BLaER1 (cell line): ENCODE results near the gene SPTBN2.

ENCODE experiments used
- H3K27ac ChIP-seq: shearing (Covaris generic); formaldehyde crosslinking; 2 replicates; pipeline ENCODE4 v1.8.1; 2022
- H3K27me3 ChIP-seq: shearing (Covaris generic); formaldehyde crosslinking; 2 replicates; pipeline ENCODE4 v1.8.1; 2022
- H3K36me3 ChIP-seq: shearing (Covaris generic); formaldehyde crosslinking; 2 replicates; pipeline ENCODE4 v1.8.1; 2022
- H3K4me1 ChIP-seq: shearing (Covaris generic); formaldehyde crosslinking; 2 replicates; pipeline ENCODE4 v1.8.1; 2022
- H3K4me2 ChIP-seq: shearing (Covaris generic); formaldehyde crosslinking; 2 replicates; pipeline ENCODE4 v1.8.1; 2022
- H3K4me3 ChIP-seq: shearing (Covaris generic); formaldehyde crosslinking; 2 replicates; pipeline ENCODE4 v1.8.1; 2022
- H3K9ac ChIP-seq: shearing (Covaris generic); formaldehyde crosslinking; 2 replicates; pipeline ENCODE4 v1.8.1; 2022
- H3K9me3 ChIP-seq: shearing (Covaris generic); formaldehyde crosslinking; 2 replicates; pipeline ENCODE4 v1.8.1; 2022
- H4K20me1 ChIP-seq: shearing (Covaris generic); formaldehyde crosslinking; 2 replicates; pipeline ENCODE4 v1.8.1; 2022
- Cebpa-rat ChIP-seq: shearing (Covaris generic); IDR thresholded peaks from 2 replicates; pipeline ENCODE4 v1.8.1; 2022

SPTBN2 gene

GRCh38 chr11:66728693-66729385 is at the start of gene SPTBN2:
Gene SPTBN2 (minus strand): TSS chr11:66729216. CDS start chr11:66721240, 7,976 bp downstream.
- Histone ChIP-seq H3K4me2 (peak within 1 kb of the TSS; percentile 98), H3K9ac (peak within 1 kb of the TSS; percentile 74), H4K20me1 (peaks cover 29% of the 10 kb centered on the region), H3K4me3 (peak within 1 kb of the TSS; percentile 87), H3K4me1 (peaks cover 41% of the 10 kb centered on the region), H3K27ac (peak within 1 kb of the TSS; percentile 70), H3K36me3 (peaks cover 12% of the 10 kb centered on the region), H3K27me3 (no peaks in the 10 kb centered on the region; the same call in 1 of the 2 replicates), H3K9me3 (no peaks in the 10 kb centered on the region)
- no peak for TF ChIP-seq Cebpa-rat

GRCh38 chr11:66768818-66769217 is 39.8 kb upstream of the SPTBN2 start:
- H3K27me3 ChIP-seq: no peaks in the 10 kb centered on the region
- no peaks in the 10 kb centered on the region for H4K20me1 ChIP-seq
- peaks cover 3% of the 10 kb centered on the region; the same call in 1 of the 2 replicates for H3K36me3 ChIP-seq
- H3K4me3 ChIP-seq: no peak overlapping the region
- peaks cover 9% of the 10 kb centered on the region for H3K4me1 ChIP-seq
- TF ChIP-seq Cebpa-rat: no peak
- no peak overlapping the region for H3K4me2 ChIP-seq
- H3K27ac ChIP-seq: no peak overlapping the region
- no peak overlapping the region for H3K9ac ChIP-seq
- H3K9me3 ChIP-seq: no peaks in the 10 kb centered on the region

GRCh38 chr11:66768088-66768521 is 39.1 kb upstream of the SPTBN2 start:
- Histone ChIP-seq H3K9ac (no peak overlapping the region), H3K27ac (no peak overlapping the region), H4K20me1 (no peaks in the 10 kb centered on the region), H3K4me1 (peaks cover 2% of the 10 kb centered on the region), H3K9me3 (no peaks in the 10 kb centered on the region), H3K36me3 (peaks cover 8% of the 10 kb centered on the region; the same call in 1 of the 2 replicates), H3K27me3 (no peaks in the 10 kb centered on the region), H3K4me3 (no peak overlapping the region), H3K4me2 (no peak overlapping the region)
- TF ChIP-seq Cebpa-rat: no peak

- Histone ChIP-seq H3K9ac (no peak overlapping the region), H3K27ac (no peak overlapping the region), H3K4me2 (no peak overlapping the region), H3K36me3 (peaks cover 13% of the 10 kb centered on the region), H3K9me3 (no peaks in the 10 kb centered on the region), H3K27me3 (no peaks in the 10 kb centered on the region), H4K20me1 (no peaks in the 10 kb centered on the region), H3K4me1 (no peaks in the 10 kb centered on the region), H3K4me3 (no peak overlapping the region)
- TF ChIP-seq Cebpa-rat: no peak
These were observed 38.6 kb upstream of the SPTBN2 start for GRCh38 chr11:66767666-66768065.

- H3K9ac ChIP-seq: no peak overlapping the region
- no peaks in the 10 kb centered on the region for H3K9me3 ChIP-seq
- H3K4me3 ChIP-seq: no peak overlapping the region
- H3K4me2 ChIP-seq: no peak overlapping the region
- H3K36me3 ChIP-seq: peaks cover 22% of the 10 kb centered on the region
- H4K20me1 ChIP-seq: no peaks in the 10 kb centered on the region
- no peak overlapping the region for H3K27ac ChIP-seq
- no peak for TF ChIP-seq Cebpa-rat
- H3K4me1 ChIP-seq: no peaks in the 10 kb centered on the region
- H3K27me3 ChIP-seq: no peaks in the 10 kb centered on the region
These were observed 37.7 kb upstream of the SPTBN2 start for GRCh38 chr11:66766681-66767080.

- no peaks in the 10 kb centered on the region for H3K27me3 ChIP-seq
- H3K4me1 ChIP-seq: no peaks in the 10 kb centered on the region
- H3K9me3 ChIP-seq: no peaks in the 10 kb centered on the region
- no peak overlapping the region for H3K4me3 ChIP-seq
- H3K27ac ChIP-seq: no peak overlapping the region
- no peak overlapping the region for H3K9ac ChIP-seq
- no peak overlapping the region for H3K4me2 ChIP-seq
- H4K20me1 ChIP-seq: no peaks in the 10 kb centered on the region
- TF ChIP-seq Cebpa-rat: no peak
- peaks cover 34% of the 10 kb centered on the region for H3K36me3 ChIP-seq
These were observed 33.1 kb upstream of the SPTBN2 start for GRCh38 chr11:66762088-66762487.

GRCh38 chr11:66752148-66752547 is 23.1 kb upstream of the SPTBN2 start:
- no peaks in the 10 kb centered on the region for H3K9me3 ChIP-seq
- no peak overlapping the region for H3K9ac ChIP-seq
- 0 out of 2 replicates have a peak, but pooled peaks cover 7% of the 10 kb centered on the region for H3K36me3 ChIP-seq
- no peak overlapping the region for H3K4me3 ChIP-seq
- H3K27me3 ChIP-seq: no peaks in the 10 kb centered on the region
- H3K4me1 ChIP-seq: no peaks in the 10 kb centered on the region
- H3K4me2 ChIP-seq: no peak overlapping the region
- peaks cover 6% of the 10 kb centered on the region; the same call in 1 of the 2 replicates for H4K20me1 ChIP-seq
- H3K27ac ChIP-seq: no peak overlapping the region
- TF ChIP-seq Cebpa-rat: no peak

GRCh38 chr11:66749091-66749490 is 20.1 kb upstream of the SPTBN2 start:
- no peak overlapping the region for H3K4me2 ChIP-seq
- H3K36me3 ChIP-seq: 0 out of 2 replicates have a peak, but pooled peaks cover 4% of the 10 kb centered on the region
- H3K27me3 ChIP-seq: no peaks in the 10 kb centered on the region
- no peak overlapping the region for H3K27ac ChIP-seq
- no peak for TF ChIP-seq Cebpa-rat
- H3K9me3 ChIP-seq: no peaks in the 10 kb centered on the region
- H3K9ac ChIP-seq: no peak overlapping the region
- H3K4me3 ChIP-seq: no peak overlapping the region
- H4K20me1 ChIP-seq: peaks cover 6% of the 10 kb centered on the region; the same call in 1 of the 2 replicates
- H3K4me1 ChIP-seq: peaks cover 7% of the 10 kb centered on the region

- no peak for TF ChIP-seq Cebpa-rat
- Histone ChIP-seq H4K20me1 (peaks cover 6% of the 10 kb centered on the region; the same call in 1 of the 2 replicates), H3K27ac (no peak overlapping the region), H3K27me3 (no peaks in the 10 kb centered on the region), H3K9ac (no peak overlapping the region), H3K4me1 (peaks cover 17% of the 10 kb centered on the region), H3K36me3 (0 out of 2 replicates have a peak, but pooled peaks cover 2% of the 10 kb centered on the region), H3K4me2 (no peak overlapping the region), H3K9me3 (no peaks in the 10 kb centered on the region), H3K4me3 (no peak overlapping the region)
These were observed 18.5 kb upstream of the SPTBN2 start for GRCh38 chr11:66747480-66747879.
